NCI-H345 treated with DMSO at 0.1 percent for 48 hours (cell line): Measurements from ENCODE around the gene KIRREL1.

Experiments used
- DNase-seq: peaks from one replicate; lab custom pipeline; 2025; ENCODE audit not compliant: unreplicated experiment; lab: John Stamatoyannopoulos, UW

The KIRREL1 gene

GRCh38 chr1:158140764-158141192 is 147.3 kb downstream of the KIRREL1 start:
- no peak for DNase-seq

- DNase-seq: no peak
Observed at GRCh38 chr1:158145173-158145719, 151.8 kb downstream of the KIRREL1 start.

GRCh38 chr1:158146165-158146564 is 152.7 kb downstream of the KIRREL1 start:
- DNase-seq: no peak

GRCh38 chr1:158146739-158147138 is 153.3 kb downstream of the KIRREL1 start:
- DNase-seq: no peak

GRCh38 chr1:158147401-158147800 is 154.0 kb downstream of the KIRREL1 start:
- no peak for DNase-seq

GRCh38 chr1:158147869-158148268 is 154.4 kb downstream of the KIRREL1 start:
- no peak for DNase-seq

GRCh38 chr1:158148468-158148867 is 155.0 kb downstream of the KIRREL1 start:
- no peak for DNase-seq

GRCh38 chr1:158149175-158149574 is 155.7 kb downstream of the KIRREL1 start:
- no peak for DNase-seq
